Mucosa of gallbladder (tissue), 1 donor: Measurements from ENCODE around the gene BAG3. TPM values are rescaled to one million over a fixed set of nuclear protein-coding genes. Genes with fewer than 3 reads are reported as not detected.
"Not testable (repeated sequence)": the region's sequence is repeated elsewhere in the genome, so short reads cannot be mapped to it uniquely, and the experiment has no call there.

Experiments used
- DNase-seq: peaks from one replicate; pipeline ENCODE4 v3.0.0-alpha.2; 2020; ENCODE audit warnings: low spot score
- total RNA-seq: library from RNA; stranded (reverse); gene quantifications from one replicate; pipeline ENCODE4 v1.2.1, GENCODE V29; 2021
- donor health status: DM: no; HTN: no; CAD: no.

BAG3 gene
- 65.9 TPM for total RNA-seq

- peak; percentile 95 for DNase-seq
Measured at GRCh38 chr10:119650692-119651513, at the start of gene BAG3. Gene BAG3 (plus strand): TSS chr10:119651380. CDS start chr10:119651676, 296 bp downstream.

GRCh38 chr10:119602241-119603095, 48.7 kb upstream of the BAG3 start:
- peak; percentile 35 for DNase-seq

GRCh38 chr10:119604468-119604867, 46.7 kb upstream of the BAG3 start:
- no peak for DNase-seq

GRCh38 chr10:119608316-119609155, 42.6 kb upstream of the BAG3 start:
- peak; percentile 63 for DNase-seq

- no peak for DNase-seq
Measured at GRCh38 chr10:119609516-119609915, 41.7 kb upstream of the BAG3 start.

GRCh38 chr10:119611433-119611832, 39.7 kb upstream of the BAG3 start:
- no peak for DNase-seq

- DNase-seq, result no peak
Measured at GRCh38 chr10:119613741-119614140, 37.4 kb upstream of the BAG3 start.

GRCh38 chr10:119614686-119615085, 36.5 kb upstream of the BAG3 start:
- no peak for DNase-seq

- DNase-seq, result no peak
Measured at GRCh38 chr10:119616882-119617570, 34.2 kb upstream of the BAG3 start.

GRCh38 chr10:119619215-119619614, 32.0 kb upstream of the BAG3 start:
- DNase-seq, result no peak

- DNase-seq, result not testable (repeated sequence)
Measured at GRCh38 chr10:119619811-119620210, 31.4 kb upstream of the BAG3 start.

GRCh38 chr10:119620241-119621077, 30.7 kb upstream of the BAG3 start:
- DNase-seq, result no peak

GRCh38 chr10:119621078-119621384, 30.1 kb upstream of the BAG3 start:
- no peak for DNase-seq

GRCh38 chr10:119625570-119626280, 25.5 kb upstream of the BAG3 start:
- DNase-seq, result no peak

- DNase-seq, result no peak
Measured at GRCh38 chr10:119630300-119630699, 20.9 kb upstream of the BAG3 start.

- no peak for DNase-seq
Measured at GRCh38 chr10:119633538-119634218, 17.5 kb upstream of the BAG3 start.

GRCh38 chr10:119634219-119634544, 17.0 kb upstream of the BAG3 start:
- no peak for DNase-seq

GRCh38 chr10:119637631-119638030, 13.5 kb upstream of the BAG3 start:
- no peak for DNase-seq

- no peak for DNase-seq
Measured at GRCh38 chr10:119638982-119639381, 12.2 kb upstream of the BAG3 start.
